Endothelial cell of umbilical vein (primary cell): Measurements from ENCODE around the gene NFS1. TPM values are rescaled to one million over a fixed set of nuclear protein-coding genes. Genes with fewer than 3 reads are reported as not detected.

Experiments
- BruUV-seq: library from RNA; stranded (reverse); fragments of 400-500 nt; replicated peaks from 2 replicates; lab custom pipeline; 2021; lab: Mats Ljungman, UMichigan
- CTCF ChIA-PET: fragments of 300-600, 350-600 bp; sonication (Branson Sonifier 250); formaldehyde crosslinking; loops from one replicate; lab custom pipeline; 2021; ENCODE audit warnings: antibody characterized with exemption, inconsistent platforms; lab: Charles Lee
- POLR2A ChIA-PET: fragments of 300-600, 350-600 bp; sonication (Branson Sonifier 250); formaldehyde crosslinking; loops from one replicate; lab custom pipeline; 2021; ENCODE audit warnings: antibody characterized with exemption, inconsistent platforms; lab: Charles Lee
- DNase-seq: peaks from one replicate; pipeline ENCODE4 v3.0.0-alpha.2; 2011; ENCODE audit warnings: low read depth, low spot score
- FAIRE-seq: peaks from 2 replicates; lab custom pipeline; 2011; peaks lifted over from hg19 to GRCh38; lab: Jason Lieb, UNC
- H2AFZ ChIP-seq: 2 replicates; pipeline ENCODE4 v1.6.0; 2012; ENCODE audit warnings: low read depth, low read length, control low read depth, inconsistent platforms
- H3K27ac ChIP-seq: 2 replicates; pipeline ENCODE4 v1.5.1; 2011; ENCODE audit warnings: low read depth, mild to moderate bottlenecking, control low read depth, low read length, moderate library complexity; ENCODE audit not compliant: insufficient read depth
- H3K27me3 ChIP-seq, 2 experiments: 2 replicates each; pipeline versions ENCODE4 v1.6.0 to v1.6.1; 2011; ENCODE audit warnings: low read length in 2 of 2, mixed read lengths in 1 of 2; ENCODE audit not compliant: control insufficient read depth in 2 of 2, insufficient read depth in 2 of 2
- H3K36me3 ChIP-seq, 2 experiments: 2 replicates in 1 of 2; 3 replicates in 1 of 2; pipeline ENCODE4 v1.5.1; 2011; ENCODE audit warnings: low read length in 2 of 2, mild to moderate bottlenecking in 1 of 2, moderate library complexity in 1 of 2; ENCODE audit not compliant: control insufficient read depth in 2 of 2, insufficient read depth in 2 of 2; ENCODE audit errors: extremely low read depth in 1 of 2
- H3K4me1 ChIP-seq: 3 replicates; pipeline ENCODE4 v1.5.1; 2011; ENCODE audit warnings: mild to moderate bottlenecking, low read length; ENCODE audit not compliant: control insufficient read depth, insufficient read depth; ENCODE audit errors: extremely low read depth
- H3K4me2 ChIP-seq: 2 replicates; pipeline ENCODE4 v1.6.1; 2011; ENCODE audit warnings: low read length, control low read depth, mixed read lengths; ENCODE audit not compliant: insufficient read depth
- H3K4me3 ChIP-seq, 3 experiments: fragments of 200-600 bp in 1 of 3; sonication (generic), shearing (Covaris generic) in 1 of 3; replicated peaks in 1 of 3; 2 replicates each; pipeline ENCODE4 v1.5.1; 2011 to 2016; ENCODE audit warnings: control low read depth in 3 of 3, low read length in 3 of 3, mild to moderate bottlenecking in 2 of 3, inconsistent platforms in 1 of 3, low read depth in 1 of 3, moderate library complexity in 1 of 3; ENCODE audit not compliant: insufficient read depth in 1 of 3
- H3K79me2 ChIP-seq: 2 replicates; pipeline ENCODE4 v1.6.0; 2012; ENCODE audit warnings: low read length, inconsistent platforms; ENCODE audit not compliant: control insufficient read depth, insufficient read depth
- H3K9ac ChIP-seq: replicated peaks from 2 replicates; pipeline ENCODE3; 2011; ENCODE audit warnings: low read length, control low read depth; ENCODE audit not compliant: insufficient read depth; ENCODE audit errors: extremely low read depth
- H3K9me1 ChIP-seq: replicated peaks from 3 replicates; pipeline ENCODE4 v1.6.0; 2011; ENCODE audit warnings: mild to moderate bottlenecking, low read length; ENCODE audit not compliant: control insufficient read depth, insufficient read depth; ENCODE audit errors: extremely low read depth
- H3K9me3 ChIP-seq: replicated peaks from 2 replicates; pipeline ENCODE4 v1.5.1; 2012; ENCODE audit warnings: low read length, inconsistent platforms; ENCODE audit not compliant: control insufficient read depth, insufficient read depth
- H4K20me1 ChIP-seq: replicated peaks from 2 replicates; pipeline ENCODE3; 2011; ENCODE audit warnings: mild to moderate bottlenecking, low read length; ENCODE audit not compliant: control insufficient read depth, insufficient read depth; ENCODE audit errors: extremely low read depth
- CTCF ChIP-seq, 2 donors: IDR thresholded peaks; 1 replicate in 1 of 2; 2 replicates in 1 of 2; pipeline ENCODE4 v1.5.1; 2011; ENCODE audit warnings: low read length in 2 of 2, mild to moderate bottlenecking in 2 of 2, moderate library complexity in 2 of 2, control low read depth in 1 of 2, inconsistent platforms in 1 of 2, low read depth in 1 of 2; ENCODE audit not compliant: insufficient read depth in 1 of 2; ENCODE audit errors: extremely low read depth in 1 of 2
- EZH2 ChIP-seq: IDR thresholded peaks from 2 replicates; pipeline ENCODE4 v1.6.1; 2012; ENCODE audit warnings: borderline replicate concordance, low read depth, mild to moderate bottlenecking, moderate library complexity, low read length, inconsistent platforms; ENCODE audit not compliant: severe bottlenecking
- FOS ChIP-seq: IDR thresholded peaks from 2 replicates; pipeline ENCODE4 v1.6.1; 2011; ENCODE audit warnings: mild to moderate bottlenecking, low read length, moderate library complexity, borderline replicate concordance; ENCODE audit not compliant: insufficient read depth
- GATA2 ChIP-seq: IDR thresholded peaks from 2 replicates; pipeline ENCODE4 v1.7.0; 2011; ENCODE audit warnings: low read depth, mild to moderate bottlenecking, moderate library complexity, mixed read lengths, low read length; ENCODE audit not compliant: insufficient read length, insufficient read depth
- JUN ChIP-seq: IDR thresholded peaks from 2 replicates; pipeline ENCODE4 v1.6.1; 2011; ENCODE audit warnings: borderline replicate concordance, low read depth; ENCODE audit not compliant: insufficient read length, insufficient read depth
- MAX ChIP-seq: IDR thresholded peaks from 2 replicates; pipeline ENCODE4 v1.6.1; 2011; ENCODE audit not compliant: insufficient read depth, insufficient read length
- MYC ChIP-seq: IDR thresholded peaks from one replicate; pipeline ENCODE4 v1.6.1; 2011; ENCODE audit warnings: mild to moderate bottlenecking, low read depth, low read length
- POLR2A ChIP-seq: IDR thresholded peaks from 2 replicates; pipeline ENCODE4 v1.6.1; 2012; ENCODE audit warnings: low read depth, mild to moderate bottlenecking, control low read depth, low read length
- POLR2AphosphoS5 ChIP-seq: IDR thresholded peaks from 2 replicates; pipeline ENCODE4 v1.6.1; 2012; ENCODE audit warnings: low read depth, mild to moderate bottlenecking, control low read depth, low read length, moderate library complexity; ENCODE audit not compliant: insufficient read depth
- dilution Hi-C: fragments of 300-500 bp; cut with MboI; formaldehyde crosslinking; loops from one replicate; pipeline ENCODE4 v1.15.0; 2019; ENCODE audit warnings: low sequenced_read_pairs; ENCODE audit not compliant: extremely low pct_ligation_motif_present
- intact Hi-C: fragments of 100-400 bp; cut with micrococcal nuclease; formaldehyde crosslinking; loops from one replicate; pipeline ENCODE4 v1.10.0; 2022
- polyA plus RNA-seq, 4 experiments: library from polyadenylated mRNA; depleted of rRNA in 3 of 4; stranded (reverse) in 3 of 4; unstranded in 1 of 4; fragments of >200 nt; gene quantifications; 2 replicates each; pipeline versions ENCODE4 v1.2.1 to v1.2.3, GENCODE V29; 2011 to 2012; ENCODE audit warnings: missing spikeins in 1 of 4
- total RNA-seq: library from RNA; stranded (reverse); gene quantifications from 2 replicates; pipeline ENCODE4 v1.2.3, GENCODE V29; 2021

The NFS1 gene
- total and polyA plus RNA-seq, 2 donors (not counting 3 experiments of a cell fraction or from before 2014, with no cell fraction given), result 25.1 to 28.4 TPM

GRCh38 chr20:35699957-35700624, 939 bp upstream of the NFS1 start:
- no peak for FAIRE-seq
- Histone ChIP-seq H3K4me1 (peaks cover 17% of the 10 kb centered on the region), H2AFZ (no peak overlapping the region), H3K9me3 (no peaks in the 10 kb centered on the region), H3K9me1 (no peaks in the 10 kb centered on the region), H3K36me3 (peaks cover 13 to 14% of the 10 kb centered on the region in 2 experiments), H3K4me2 (peak overlapping the region; percentile 84), H4K20me1 (peaks cover 5% of the 10 kb centered on the region), H3K79me2 (peaks cover 13% of the 10 kb centered on the region), H3K4me3 (peak overlapping the region; percentile 44 to 91 (median 87)), H3K27ac (peak overlapping the region; percentile 65), H3K9ac (peak overlapping the region; percentile 84), H3K27me3 (no peaks in the 10 kb centered on the region)
- dilution Hi-C loops, result no loop called here
- ChIA-PET POLR2A (interaction anchor here (0.7 to 1.2 kb wide), 2 partner anchors 39 to 42 kb away, joined by 3 read pairs; partner anchors contain the start of gene RBM39), CTCF (interaction anchor here (1.1 to 1.5 kb wide), 5 partner anchors 8 to 255 kb away, joined by 3 to 6 read pairs (median 3); partner anchors contain the start of gene SCAND1)
- TF ChIP-seq MAX, result no peak
- DNase-seq, result no peak
- no TSS peak for BruUV-seq
- intact Hi-C loops, result loop anchor here (1.0 to 10.0 kb wide), 5 partner anchors 35 to 237 kb away; partner anchors contain the start of genes CPNE1 and RBM12

GRCh38 chr20:35698298-35699126, 640 bp downstream of the NFS1 start:
- Histone ChIP-seq H3K4me3 (peak overlapping the region; percentile 44 to 91 (median 87)), H3K9ac (peak overlapping the region; percentile 84), H3K27ac (no peak overlapping the region), H4K20me1 (no peaks in the 10 kb centered on the region), H3K27me3 (no peaks in the 10 kb centered on the region), H3K9me3 (no peaks in the 10 kb centered on the region), H3K9me1 (no peaks in the 10 kb centered on the region), H3K79me2 (peaks cover 13% of the 10 kb centered on the region), H3K4me2 (peak overlapping the region; percentile 60), H3K4me1 (peaks cover 17% of the 10 kb centered on the region), H2AFZ (peak overlapping the region; percentile 73), H3K36me3 (peaks cover 4 to 12% of the 10 kb centered on the region in 2 experiments)
- dilution Hi-C loops (no loop called here), intact Hi-C loops (loop anchor here (1.0 to 10.0 kb wide), 5 partner anchors 34 to 235 kb away; partner anchors contain the start of genes CPNE1 and RBM12)
- BruUV-seq, result TSS peak; percentile 20
- no peak for FAIRE-seq
- peak; percentile 28 for DNase-seq
- POLR2A ChIA-PET, result no interaction called here
- CTCF ChIA-PET, result interaction anchor here (0.8 to 1.5 kb wide), 4 partner anchors 10 to 235 kb away, joined by 3 to 6 read pairs (median 3); no protein-coding TSS in a partner anchor
- TF ChIP-seq POLR2AphosphoS5, result no peak
- no peak for TF ChIP-seq JUN
- TF ChIP-seq EZH2, result no peak
- no peak for TF ChIP-seq CTCF (IDR thresholded peaks at IDR 0.05; ENCODE audit: extremely low read depth in 1 of 2, insufficient read depth in 1 of 2, low read depth in 1 of 2, low read length in 2 of 2)
- TF ChIP-seq MYC, result no peak
- TF ChIP-seq POLR2A, result no peak
- TF ChIP-seq GATA2, result no peak
- TF ChIP-seq FOS, result no peak
- no peak for TF ChIP-seq MAX
